HCT116 (cell line): ENCODE data around the gene BCAS2. TPM values are rescaled to one million over a fixed set of nuclear protein-coding genes. Genes with fewer than 3 reads are reported as not detected.

ENCODE experiments used
- ATAC-seq: fragments of 200-7000 bp; cut with Tn5 transposase; 2 replicates; pipeline ENCODE4 v1.9.1; 2020; ENCODE audit warnings: mild to moderate bottlenecking, moderate library complexity
- BruUV-seq: library from RNA; stranded (reverse); fragments of 400-500 nt; replicated peaks from 2 replicates; lab custom pipeline; 2021; lab: Mats Ljungman, UMichigan
- CTCF ChIA-PET: fragments of 300-600 bp; sonication (Branson Sonifier 250); formaldehyde crosslinking; loops from one replicate; lab custom pipeline; 2021; ENCODE audit warnings: antibody characterized with exemption; lab: Charles Lee
- POLR2A ChIA-PET: fragments of 300-600, 350-600 bp; sonication (Branson Sonifier 250); formaldehyde crosslinking; loops from one replicate; lab custom pipeline; 2021; ENCODE audit warnings: antibody characterized with exemption; lab: Charles Lee
- RAD21 ChIA-PET, 2 experiments: fragments of 300-600 bp; sonication (Branson Sonifier 250); formaldehyde crosslinking; loops; one replicate each; lab custom pipeline; 2023; ENCODE audit warnings: low total read pairs in 2 of 2; ENCODE audit not compliant: uncharacterized antibody in 2 of 2, unreplicated experiment in 2 of 2, low non-redundant PET in 1 of 2; lab: Charles Lee
- DNase-seq: peaks from one replicate; pipeline ENCODE4 v3.0.0-alpha.2; 2010; ENCODE audit warnings: low read depth, low spot score
- H2AFZ ChIP-seq: fragments of 200-600 bp; shearing (Covaris generic), sonication (generic); 2 replicates; pipeline ENCODE4 v1.6.1; 2017; ENCODE audit warnings: low read depth, mixed run types, mixed read lengths, antibody characterized with exemption, low read length; ENCODE audit not compliant: poor library complexity, severe bottlenecking
- H3K27ac ChIP-seq: 2 replicates; pipeline ENCODE4 v1.5.1; 2012; ENCODE audit warnings: low read depth, low read length
- H3K27me3 ChIP-seq: fragments of 200-600 bp; sonication (generic); 2 replicates; pipeline ENCODE4 v1.6.1; 2016; ENCODE audit warnings: mixed run types, low read length, mixed read lengths; ENCODE audit not compliant: insufficient read depth
- H3K36me3 ChIP-seq, 2 experiments: fragments of 200-500 bp in 1 of 2; fragments of 200-600 bp in 1 of 2; sonication (Bioruptor generic) in 1 of 2; sonication (generic) in 1 of 2; 2 replicates each; pipeline versions ENCODE4 v1.5.1 to v1.6.1; 2014 to 2016; ENCODE audit warnings: low read length in 2 of 2, inconsistent platforms in 1 of 2, mixed read lengths in 1 of 2, mixed run types in 1 of 2; ENCODE audit not compliant: insufficient read depth in 2 of 2, control insufficient read depth in 1 of 2
- H3K4me1 ChIP-seq, 2 experiments: fragments of 200-600 bp in 1 of 2; sonication (generic) in 1 of 2; 2 replicates each; pipeline versions ENCODE4 v1.5.1 to v1.6.1; 2012 to 2017; ENCODE audit warnings: low read length in 2 of 2, inconsistent platforms in 1 of 2, mild to moderate bottlenecking in 1 of 2, mixed read lengths in 1 of 2, mixed run types in 1 of 2, moderate library complexity in 1 of 2; ENCODE audit not compliant: insufficient read depth in 2 of 2, control insufficient read depth in 1 of 2
- H3K4me2 ChIP-seq: fragments of 200-600 bp; sonication (generic); 2 replicates; pipeline ENCODE4 v1.6.1; 2017; ENCODE audit warnings: mixed run types, low read length, mixed read lengths
- H3K4me3 ChIP-seq, 2 experiments: fragments of 200-600 bp in 1 of 2; sonication (generic) in 1 of 2; replicated peaks in 1 of 2; 2 replicates each; pipeline ENCODE4 v1.5.1; 2011 to 2016; ENCODE audit warnings: low read length in 2 of 2, control low read depth in 1 of 2, low read depth in 1 of 2, mild to moderate bottlenecking in 1 of 2, mixed read lengths in 1 of 2, mixed run types in 1 of 2
- H3K79me2 ChIP-seq: fragments of 200-600 bp; sonication (generic); 2 replicates; pipeline ENCODE4 v1.6.1; 2017; ENCODE audit warnings: mild to moderate bottlenecking, mixed run types, low read length, moderate library complexity, mixed read lengths; ENCODE audit not compliant: insufficient read depth
- H3K9ac ChIP-seq: fragments of 200-600 bp; sonication (generic); 2 replicates; pipeline ENCODE4 v1.6.1; 2016; ENCODE audit warnings: low read length, mixed read lengths
- H3K9me2 ChIP-seq: fragments of 200-600 bp; sonication (generic), shearing (Covaris generic); 2 replicates; pipeline ENCODE4 v1.6.1; 2017; ENCODE audit warnings: mixed run types, mild to moderate bottlenecking, moderate library complexity; ENCODE audit not compliant: insufficient read depth
- H3K9me3 ChIP-seq, 2 experiments: fragments of 200-500 bp in 1 of 2; fragments of 200-600 bp in 1 of 2; sonication (Bioruptor generic) in 1 of 2; sonication (generic) in 1 of 2; 2 replicates each; pipeline ENCODE4 v1.6.1; 2014 to 2017; ENCODE audit warnings: low read length in 2 of 2, mixed read lengths in 2 of 2, inconsistent platforms in 1 of 2, low read depth in 1 of 2, mild to moderate bottlenecking in 1 of 2, mixed run types in 1 of 2, moderate library complexity in 1 of 2; ENCODE audit not compliant: control insufficient read depth in 1 of 2, insufficient read depth in 1 of 2
- H4K20me1 ChIP-seq: fragments of 200-600 bp; sonication (generic), shearing (Covaris generic); 2 replicates; pipeline ENCODE4 v1.6.1; 2017; ENCODE audit warnings: mixed run types, mild to moderate bottlenecking, moderate library complexity; ENCODE audit not compliant: insufficient read depth
- CBX3 ChIP-seq: IDR thresholded peaks from 2 replicates; pipeline ENCODE4 v1.6.1; 2012; ENCODE audit warnings: low read depth
- CTCF ChIP-seq, 3 experiments: fragments of 200-600 bp in 1 of 3; sonication (generic) in 1 of 3; IDR thresholded peaks in 2 of 3; conservative IDR thresholded peaks in 1 of 3; 2 replicates each; pipeline ENCODE4 v1.5.1; 2012 to 2017; ENCODE audit warnings: low read depth in 2 of 3, low read length in 2 of 3, antibody characterized with exemption in 1 of 3, borderline replicate concordance in 1 of 3, control low read depth in 1 of 3, mild to moderate bottlenecking in 1 of 3, mixed read lengths in 1 of 3, mixed run types in 1 of 3, moderate library complexity in 1 of 3; ENCODE audit not compliant: insufficient read depth in 1 of 3
- EGR1 ChIP-seq: IDR thresholded peaks from 2 replicates; pipeline ENCODE4 v1.6.1; 2012; ENCODE audit warnings: low read depth
- EZH2 ChIP-seq: fragments of 200-600 bp; sonication (generic); IDR thresholded peaks from 2 replicates; pipeline ENCODE4 v1.6.1; 2017; ENCODE audit warnings: antibody characterized with exemption, mixed run types
- FOSL1 ChIP-seq: IDR thresholded peaks from 2 replicates; pipeline ENCODE4 v1.6.1; 2012; ENCODE audit warnings: low read depth
- MAX ChIP-seq: IDR thresholded peaks from 2 replicates; pipeline ENCODE4 v1.6.1; 2012
- POLR2A ChIP-seq: IDR thresholded peaks from 2 replicates; pipeline ENCODE4 v1.7.0; 2011; ENCODE audit warnings: borderline replicate concordance; ENCODE audit not compliant: insufficient read depth, insufficient read length; ENCODE audit errors: extremely low read depth
- POLR2AphosphoS5 ChIP-seq: IDR thresholded peaks from 2 replicates; pipeline ENCODE4 v1.6.1; 2011; ENCODE audit warnings: mild to moderate bottlenecking, low read depth, low read length, moderate library complexity
- REST ChIP-seq: IDR thresholded peaks from 2 replicates; pipeline ENCODE4 v1.6.1; 2012; ENCODE audit warnings: low read depth
- SIN3A ChIP-seq: IDR thresholded peaks from 2 replicates; pipeline ENCODE4 v1.6.1; 2012; ENCODE audit warnings: low read depth
- SRF ChIP-seq: IDR thresholded peaks from 2 replicates; pipeline ENCODE4 v1.6.1; 2012; ENCODE audit warnings: low read depth
- YY1 ChIP-seq: IDR thresholded peaks from 2 replicates; pipeline ENCODE4 v1.6.1; 2011; ENCODE audit warnings: low read length, low read depth, moderate library complexity, mild to moderate bottlenecking; ENCODE audit not compliant: insufficient replicate concordance; ENCODE audit errors: extremely low read depth
- intact Hi-C: fragments of 100-400 bp; cut with micrococcal nuclease; formaldehyde crosslinking; loops from 2 replicates; pipeline ENCODE4 v1.10.0; 2022
- total RNA-seq: library from RNA; stranded (reverse); gene quantifications from one replicate; pipeline ENCODE4 v1.2.1, GENCODE V29; 2021; ENCODE audit not compliant: unreplicated experiment

BCAS2 gene
- total RNA-seq, 1 experiment from 2014 or later = 45.2 TPM

GRCh38 chr1:114589122-114589521, 7.7 kb upstream of the BCAS2 start:
- ATAC-seq (no peak), DNase-seq (no peak)
- TF ChIP-seq CBX3 (no peak), EZH2 (no peak), SIN3A (no peak), REST (no peak), POLR2AphosphoS5 (no peak), EGR1 (no peak)
- no peak overlapping the region for H3K4me2 ChIP-seq
- no peaks in the 10 kb centered on the region for H3K9me2 ChIP-seq
- H4K20me1 ChIP-seq = no peaks in the 10 kb centered on the region
- H3K4me1 ChIP-seq = no peaks in the 10 kb centered on the region
- RAD21 ChIA-PET = no interaction called here
- no TSS peak for BruUV-seq
- no peaks in the 10 kb centered on the region; a peak in 1 of 4 replicates for H3K36me3 ChIP-seq
- H3K27me3 ChIP-seq = no peaks in the 10 kb centered on the region
- no peak overlapping the region for H2AFZ ChIP-seq
- CTCF ChIA-PET = no interaction called here
- intact Hi-C loops = no loop called here
- H3K9ac ChIP-seq = no peak overlapping the region
- H3K4me3 ChIP-seq = no peak overlapping the region
- no peak overlapping the region for H3K27ac ChIP-seq
- no peaks in the 10 kb centered on the region for H3K79me2 ChIP-seq
- H3K9me3 ChIP-seq = no peaks in the 10 kb centered on the region
- POLR2A ChIA-PET = no interaction called here

- intact Hi-C loops = no loop called here
- no peaks in the 10 kb centered on the region for H3K36me3 ChIP-seq
- no peaks in the 10 kb centered on the region for H3K9me3 ChIP-seq
- no peaks in the 10 kb centered on the region for H4K20me1 ChIP-seq
- H3K4me1 ChIP-seq = peaks cover 0 to under 1% of the 10 kb centered on the region in 2 experiments; a peak in 1 of 4 replicates
- ChIA-PET RAD21 (no interaction called here), POLR2A (no interaction called here), CTCF (no interaction called here)
- no peak overlapping the region for H3K27ac ChIP-seq
- no peak overlapping the region for H2AFZ ChIP-seq
- no peak for ATAC-seq
- no peak overlapping the region for H3K4me2 ChIP-seq
- H3K79me2 ChIP-seq = no peaks in the 10 kb centered on the region
- TF ChIP-seq YY1 (no peak), POLR2AphosphoS5 (no peak), SRF (no peak), CTCF (IDR thresholded peaks at IDR 0.05 in 2 of 3, conservative IDR thresholded peaks at IDR 0.05 in 1 of 3; ENCODE audit: borderline replicate concordance in 1 of 3, insufficient read depth in 1 of 3, low read depth in 2 of 3, low read length in 2 of 3) (no peak), POLR2A (no peak), FOSL1 (no peak), MAX (no peak)
- no peak for DNase-seq
- no peak overlapping the region for H3K9ac ChIP-seq
- no peaks in the 10 kb centered on the region for H3K27me3 ChIP-seq
- H3K4me3 ChIP-seq = no peak overlapping the region
- H3K9me2 ChIP-seq = no peaks in the 10 kb centered on the region
- BruUV-seq = no TSS peak
These were observed 6.8 kb upstream of the BCAS2 start for GRCh38 chr1:114588196-114588689.
